ENCODE results near the gene GFI1. TPM values are rescaled to one million over a fixed set of nuclear protein-coding genes. Genes with fewer than 3 reads are reported as not detected.

Gene GFI1
- total RNA-seq, 1 donor from 2014 or later: 0.34 TPM

DNA sequence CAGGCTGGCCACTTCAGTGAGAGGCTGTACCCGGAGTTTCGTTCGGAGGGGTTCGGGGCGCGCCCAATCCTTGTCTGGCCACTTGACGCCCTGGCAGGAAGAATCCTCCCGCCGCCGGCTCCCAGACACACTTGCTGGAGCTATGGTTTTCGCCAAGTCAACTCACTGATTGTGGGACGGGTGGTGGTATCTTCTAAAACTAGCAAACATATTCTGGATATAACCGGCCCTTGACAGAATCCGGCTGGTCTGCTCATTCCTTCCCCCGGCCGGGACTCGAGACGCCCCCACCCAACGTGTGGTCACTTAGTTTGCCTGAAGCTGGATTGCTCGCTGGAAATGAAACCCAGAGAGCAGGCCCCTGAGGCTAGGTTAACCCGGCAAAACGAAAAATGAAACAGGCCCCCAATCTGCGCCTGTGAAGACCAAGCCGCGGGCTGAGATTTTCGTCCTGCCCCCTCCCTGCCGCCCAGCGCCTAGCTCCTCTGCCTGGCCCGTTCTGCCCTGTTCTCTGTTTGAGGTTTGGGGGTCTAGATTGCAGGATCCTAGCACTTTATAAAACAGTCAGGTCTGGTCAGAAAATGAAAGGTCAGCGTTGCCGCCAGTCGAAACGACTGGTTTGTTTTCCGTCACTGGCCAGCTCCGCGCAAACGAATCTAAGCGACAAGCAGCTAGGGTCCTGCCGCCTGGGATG, 4.6 kb downstream of the GFI1 start:
- H3K27ac Mint-ChIP-seq: peak overlapping the region; percentile 1
- TF ChIP-seq, protein P1, sequence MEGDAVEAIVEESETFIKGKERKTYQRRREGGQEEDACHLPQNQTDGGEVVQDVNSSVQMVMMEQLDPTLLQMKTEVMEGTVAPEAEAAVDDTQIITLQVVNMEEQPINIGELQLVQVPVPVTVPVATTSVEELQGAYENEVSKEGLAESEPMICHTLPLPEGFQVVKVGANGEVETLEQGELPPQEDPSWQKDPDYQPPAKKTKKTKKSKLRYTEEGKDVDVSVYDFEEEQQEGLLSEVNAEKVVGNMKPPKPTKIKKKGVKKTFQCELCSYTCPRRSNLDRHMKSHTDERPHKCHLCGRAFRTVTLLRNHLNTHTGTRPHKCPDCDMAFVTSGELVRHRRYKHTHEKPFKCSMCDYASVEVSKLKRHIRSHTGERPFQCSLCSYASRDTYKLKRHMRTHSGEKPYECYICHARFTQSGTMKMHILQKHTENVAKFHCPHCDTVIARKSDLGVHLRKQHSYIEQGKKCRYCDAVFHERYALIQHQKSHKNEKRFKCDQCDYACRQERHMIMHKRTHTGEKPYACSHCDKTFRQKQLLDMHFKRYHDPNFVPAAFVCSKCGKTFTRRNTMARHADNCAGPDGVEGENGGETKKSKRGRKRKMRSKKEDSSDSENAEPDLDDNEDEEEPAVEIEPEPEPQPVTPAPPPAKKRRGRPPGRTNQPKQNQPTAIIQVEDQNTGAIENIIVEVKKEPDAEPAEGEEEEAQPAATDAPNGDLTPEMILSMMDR (IDR thresholded peaks at IDR 0.05; ENCODE audit: unreplicated experiment): no peak
- H3K4me1 Mint-ChIP-seq: peaks cover 47% of the 10 kb centered on the region
- peak overlapping the region; percentile 46 for H3K4me3 Mint-ChIP-seq
- DNase-seq (ENCODE audit: low spot score in 2 of 2, unreplicated experiment in 2 of 2): peak in 1 of 2 experiments; percentile 46
- H3K36me3 Mint-ChIP-seq: no peaks in the 10 kb centered on the region
- peaks cover 94% of the 10 kb centered on the region for H3K27me3 Mint-ChIP-seq (ENCODE audit: low read depth)
- H3K9me3 Mint-ChIP-seq: no peaks in the 10 kb centered on the region

- TF ChIP-seq, protein P1 (IDR thresholded peaks at IDR 0.05; ENCODE audit: unreplicated experiment): no peak
- Mint-ChIP-seq H3K4me3 (peak overlapping the region; percentile 34), H3K27ac (no peak overlapping the region), H3K27me3 (ENCODE audit: low read depth) (peaks cover 96% of the 10 kb centered on the region), H3K36me3 (no peaks in the 10 kb centered on the region), H3K4me1 (peaks cover 47% of the 10 kb centered on the region), H3K9me3 (no peaks in the 10 kb centered on the region)
- DNase-seq (ENCODE audit: low spot score in 2 of 2, unreplicated experiment in 2 of 2): no peak
These were observed 5.2 kb downstream of the GFI1 start for GRCh38 chr1:92481599-92481925.

DNA sequence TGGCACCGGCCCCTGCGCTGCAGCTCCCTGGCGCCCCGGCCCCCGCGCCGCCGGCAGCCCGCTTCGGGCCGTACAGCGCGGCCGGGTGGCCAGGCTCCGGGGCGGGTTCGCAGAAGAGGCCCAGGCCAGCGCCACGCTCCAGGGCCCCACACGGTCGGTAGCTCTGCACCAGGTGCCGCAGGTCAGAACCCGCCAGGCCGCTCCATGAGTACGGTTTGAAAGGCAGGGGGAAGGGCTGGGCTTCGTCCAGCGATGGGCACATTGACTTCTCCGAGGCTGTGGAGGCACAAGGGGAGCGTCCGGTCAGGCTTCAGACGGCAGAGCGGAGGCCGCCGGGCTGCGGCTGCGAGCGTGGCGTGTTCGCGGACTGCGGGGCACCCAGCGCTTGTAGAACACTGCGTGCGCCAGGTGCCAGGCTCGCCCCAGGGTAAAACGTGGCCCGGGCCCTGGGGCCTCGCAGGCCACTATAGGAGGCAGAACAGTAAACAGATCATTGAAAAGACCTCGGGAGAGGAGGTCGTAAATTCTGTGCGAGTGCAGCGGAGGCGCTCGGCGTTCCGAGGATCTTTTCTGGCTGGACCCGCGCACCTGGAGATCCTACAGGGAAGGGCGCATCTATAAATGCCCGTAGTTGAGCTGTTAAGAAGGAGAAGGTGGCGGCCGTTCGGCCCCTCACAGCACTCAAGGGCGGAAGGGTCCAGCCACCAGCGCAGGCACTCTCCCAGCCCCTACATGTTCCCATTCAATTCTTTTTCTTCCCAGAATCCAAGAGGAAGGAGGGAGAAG, 5.7 kb downstream of the GFI1 start:
- TF ChIP-seq, protein P1 (IDR thresholded peaks at IDR 0.05; ENCODE audit: unreplicated experiment): no peak
- Mint-ChIP-seq H3K9me3 (no peaks in the 10 kb centered on the region), H3K27ac (no peak overlapping the region), H3K36me3 (no peaks in the 10 kb centered on the region), H3K4me1 (peaks cover 45% of the 10 kb centered on the region), H3K27me3 (ENCODE audit: low read depth) (peaks cover 97% of the 10 kb centered on the region), H3K4me3 (peak overlapping the region; percentile 34)
- no peak for DNase-seq (ENCODE audit: low spot score in 2 of 2, unreplicated experiment in 2 of 2)

DNA sequence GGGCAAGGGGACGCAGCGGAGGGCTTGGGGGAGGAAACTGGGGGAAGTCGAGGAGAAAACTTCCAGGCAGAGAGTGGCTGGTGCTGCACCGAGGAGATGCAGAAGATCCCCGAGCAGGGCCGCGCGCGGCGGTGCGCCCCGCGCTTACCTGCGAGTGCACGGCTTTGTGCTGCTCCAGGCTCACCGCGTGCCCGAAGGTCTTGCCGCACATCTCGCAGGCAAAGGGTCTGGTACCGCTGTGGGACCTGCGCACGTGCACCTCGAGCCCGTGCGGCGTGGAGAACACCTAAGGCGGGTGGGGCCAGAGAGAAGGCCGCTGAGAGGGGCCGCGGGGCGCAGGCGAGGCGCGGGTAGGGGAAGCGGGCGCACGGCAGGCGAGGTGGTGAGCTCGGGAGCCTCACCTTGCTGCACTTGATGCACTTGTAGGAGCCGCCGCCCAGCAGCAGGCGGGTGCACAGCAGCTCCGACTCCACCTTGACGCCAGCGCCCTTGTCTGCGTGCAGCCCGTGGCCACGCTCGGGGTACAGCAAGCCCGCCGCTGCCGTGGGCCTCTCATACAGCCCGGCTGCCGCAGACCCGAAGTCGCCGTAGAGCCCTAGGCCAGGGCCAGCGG, 6.4 kb downstream of the GFI1 start:
- H3K27ac Mint-ChIP-seq: no peak overlapping the region

GRCh38 chr1:92479587-92479986, 7.1 kb downstream of the GFI1 start:
- Mint-ChIP-seq H3K27ac (no peak overlapping the region), H3K4me3 (peak overlapping the region; percentile 46), H3K27me3 (ENCODE audit: low read depth) (peaks cover 99% of the 10 kb centered on the region), H3K36me3 (no peaks in the 10 kb centered on the region), H3K4me1 (peaks cover 37% of the 10 kb centered on the region), H3K9me3 (no peaks in the 10 kb centered on the region)
- DNase-seq (ENCODE audit: low spot score in 2 of 2, unreplicated experiment in 2 of 2): no peak
- TF ChIP-seq, protein P1 (IDR thresholded peaks at IDR 0.05; ENCODE audit: unreplicated experiment): no peak

More for the DNA sequence above, 6.4 kb downstream of the GFI1 start:
- peak overlapping the region; percentile 46 for H3K4me3 Mint-ChIP-seq
- H3K4me1 Mint-ChIP-seq: peaks cover 43% of the 10 kb centered on the region
- TF ChIP-seq, protein P1 (IDR thresholded peaks at IDR 0.05; ENCODE audit: unreplicated experiment): no peak
- H3K36me3 Mint-ChIP-seq: no peaks in the 10 kb centered on the region
- no peaks in the 10 kb centered on the region for H3K9me3 Mint-ChIP-seq
- DNase-seq (ENCODE audit: low spot score in 2 of 2, unreplicated experiment in 2 of 2): peak; percentile 20 to 46
- H3K27me3 Mint-ChIP-seq (ENCODE audit: low read depth): peaks cover 99% of the 10 kb centered on the region
